NCI-H748 (cell line): Measurements from ENCODE around the gene JAK1.
"Not testable (repeated sequence)": the region's sequence is repeated elsewhere in the genome, so short reads cannot be mapped to it uniquely, and the experiment has no call there.

Experiments used
- DNase-seq: peaks from one replicate; lab custom pipeline; 2025; ENCODE audit not compliant: unreplicated experiment; lab: John Stamatoyannopoulos, UW

The JAK1 gene

GRCh38 chr1:64966158-64966971 lies at the start of gene JAK1:
Gene JAK1 (minus strand): TSS chr1:64966549. CDS start chr1:64886264, 80,285 bp downstream.
- DNase-seq, result peak; percentile 85

- DNase-seq, result no peak
Measured at GRCh38 chr1:65014321-65014720, 48.0 kb upstream of the JAK1 start.

- no peak for DNase-seq
Measured at GRCh38 chr1:65011983-65012382, 45.6 kb upstream of the JAK1 start.

DNA sequence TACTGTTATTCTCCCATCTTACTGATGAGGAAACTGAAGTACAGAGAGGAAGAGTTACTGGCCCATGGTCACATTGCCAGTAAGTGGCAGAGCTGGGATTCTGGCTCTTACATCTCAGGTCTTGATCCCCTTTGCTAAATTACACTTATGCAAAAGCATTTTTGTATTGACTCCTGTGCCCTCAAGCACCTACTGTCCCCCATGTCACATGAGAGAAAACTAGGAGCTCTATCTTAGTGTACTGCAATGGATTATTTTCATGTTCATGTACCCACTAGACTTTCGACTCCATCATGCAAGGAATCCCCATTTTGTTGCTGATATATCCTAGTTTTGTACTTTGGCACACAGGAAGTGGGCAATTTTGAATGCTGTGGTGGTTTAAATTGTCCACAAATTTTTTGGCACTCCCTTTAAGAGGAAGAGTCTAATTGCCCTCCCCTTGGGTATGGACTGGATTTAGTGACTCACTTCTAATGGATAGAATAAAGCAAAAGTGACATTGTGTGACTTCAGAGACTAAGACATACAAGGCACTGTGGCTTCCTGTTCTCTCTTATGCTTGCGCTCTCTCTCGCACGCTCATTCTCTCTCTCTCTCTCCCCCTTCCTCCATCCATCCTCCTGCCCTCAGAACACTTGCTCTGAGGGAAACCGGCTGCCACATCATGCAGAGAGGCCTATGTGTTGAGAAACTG lies 43.5 kb upstream of the JAK1 start:
- no peak for DNase-seq

DNA sequence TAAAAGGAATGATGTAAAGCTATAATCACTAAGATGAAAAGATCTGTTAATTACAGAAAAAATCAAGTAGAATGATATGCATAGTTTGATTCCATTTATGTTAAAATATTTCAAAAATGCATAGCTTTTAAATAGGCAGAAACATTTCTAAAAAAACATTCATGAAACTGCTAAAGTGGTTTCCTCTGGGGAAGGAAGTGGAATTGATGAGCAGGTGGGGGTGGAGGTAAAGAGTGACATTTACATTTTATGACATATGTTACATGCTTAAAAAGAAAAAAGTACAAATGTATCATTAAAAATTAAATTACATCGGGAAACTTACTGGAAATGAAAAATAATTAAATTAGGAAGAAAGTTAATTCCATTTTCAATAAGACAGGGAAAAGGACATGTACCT lies 42.8 kb upstream of the JAK1 start:
- DNase-seq, result no peak

DNA sequence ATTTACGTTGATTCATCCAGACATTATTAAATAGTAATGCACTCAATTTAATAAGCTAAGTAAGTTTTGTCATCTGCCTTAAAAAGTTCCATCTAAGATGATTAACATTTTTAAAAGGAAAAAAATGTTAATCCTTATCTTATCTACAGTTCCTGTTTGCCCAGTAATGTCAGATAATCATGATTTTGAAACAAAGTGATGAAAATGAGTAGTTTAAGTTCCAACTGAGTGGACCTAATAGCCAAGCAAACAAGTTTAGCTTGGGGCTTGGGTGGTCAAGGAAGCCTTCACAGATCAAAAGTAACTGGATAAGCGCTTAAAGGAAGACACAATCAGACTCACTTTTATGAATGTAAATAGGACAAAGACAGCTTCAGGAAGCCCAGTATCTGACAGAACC lies 40.5 kb upstream of the JAK1 start:
- no peak for DNase-seq

DNA sequence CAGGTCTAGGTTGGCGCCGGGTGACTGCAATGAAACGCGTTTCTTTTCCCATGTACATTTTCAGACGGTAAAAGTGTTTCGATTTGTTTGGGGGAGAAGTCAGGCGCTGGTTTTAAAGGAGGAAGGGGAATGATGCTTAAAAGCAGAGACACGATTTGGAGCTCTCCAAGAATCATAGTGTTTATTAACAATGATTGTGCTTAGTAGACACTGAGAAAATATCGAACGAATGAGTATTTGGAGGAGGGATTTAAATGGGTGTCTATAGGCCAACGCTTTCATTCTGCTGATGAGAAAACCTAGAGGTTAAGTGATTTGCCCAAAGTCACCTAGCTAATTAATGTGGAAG lies 36.9 kb upstream of the JAK1 start:
- no peak for DNase-seq

GRCh38 chr1:65002508-65003315 lies 36.4 kb upstream of the JAK1 start:
- peak; percentile 60 for DNase-seq

DNA sequence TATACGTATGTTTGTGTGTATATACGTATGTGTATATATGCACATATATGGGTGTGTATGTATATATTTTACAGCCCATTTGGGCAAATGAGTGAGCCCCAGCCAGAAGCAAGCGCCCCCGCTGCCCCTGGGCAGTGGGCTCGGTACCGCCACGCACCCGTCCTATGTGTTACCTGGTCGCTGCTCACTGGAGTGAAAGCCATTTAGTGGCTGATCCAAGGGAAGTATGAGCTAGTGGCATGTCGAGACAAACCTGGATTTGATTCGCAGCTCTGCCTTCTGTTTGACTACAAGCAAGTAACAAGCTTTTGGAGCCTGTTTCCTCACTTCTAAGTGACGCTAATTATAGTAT lies 35.8 kb upstream of the JAK1 start:
- peak; percentile 55 for DNase-seq

DNA sequence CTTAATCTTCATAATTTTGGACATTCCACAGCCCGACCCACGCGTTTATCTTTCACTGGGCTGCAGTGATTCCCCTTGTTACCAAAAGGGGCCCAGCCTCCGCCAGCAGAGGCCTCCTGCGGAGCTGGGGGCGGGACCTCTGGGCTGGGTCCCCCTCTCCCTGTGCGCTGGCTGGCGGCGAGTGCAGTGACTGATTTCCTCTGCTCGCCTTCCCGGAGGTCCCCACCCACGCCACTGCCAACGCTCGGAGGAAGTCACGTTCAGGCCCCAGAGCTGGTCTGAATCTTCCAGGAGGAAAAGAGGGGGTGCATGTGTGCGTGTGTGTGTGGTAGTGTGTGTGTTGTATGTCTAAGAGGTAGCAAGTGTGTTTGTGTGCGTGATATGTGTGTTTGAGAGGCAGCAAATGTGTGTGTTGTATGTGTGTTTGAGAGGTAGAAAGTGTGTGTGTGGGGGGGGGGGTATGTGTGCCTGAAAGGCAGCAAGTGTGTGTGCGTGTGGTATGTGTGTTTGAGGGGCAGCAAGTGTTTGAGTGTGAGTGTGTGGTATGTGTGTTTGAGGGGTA lies 35.0 kb upstream of the JAK1 start:
- peak; percentile 23 for DNase-seq

DNA sequence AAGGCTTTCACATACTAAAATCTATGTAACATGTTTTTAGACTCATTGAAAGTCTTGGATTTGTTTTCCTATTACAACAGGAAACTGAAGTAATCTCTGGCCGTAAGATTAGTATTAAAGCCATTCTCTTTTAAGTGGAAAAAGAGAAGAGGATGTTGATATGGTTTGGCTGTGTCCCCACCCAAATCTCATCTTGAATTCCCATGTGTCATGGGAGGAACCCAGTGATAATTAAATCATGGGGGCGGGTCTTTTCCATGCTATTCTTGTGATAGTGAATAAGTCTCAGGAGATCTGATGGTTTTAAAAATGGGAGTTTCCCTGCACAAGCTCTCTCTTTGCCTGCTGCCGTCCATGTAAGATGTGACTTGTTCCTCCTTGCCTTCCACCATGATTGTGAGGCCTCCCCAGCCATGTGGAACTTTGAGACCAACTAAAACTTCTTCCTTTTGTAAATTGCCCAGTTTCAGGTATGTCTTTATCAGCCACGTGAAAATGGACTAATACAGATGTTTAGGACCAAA lies 32.1 kb upstream of the JAK1 start:
- not testable (repeated sequence) for DNase-seq

- DNase-seq, result no peak
Measured at GRCh38 chr1:64996541-64997257, 30.4 kb upstream of the JAK1 start.

DNA sequence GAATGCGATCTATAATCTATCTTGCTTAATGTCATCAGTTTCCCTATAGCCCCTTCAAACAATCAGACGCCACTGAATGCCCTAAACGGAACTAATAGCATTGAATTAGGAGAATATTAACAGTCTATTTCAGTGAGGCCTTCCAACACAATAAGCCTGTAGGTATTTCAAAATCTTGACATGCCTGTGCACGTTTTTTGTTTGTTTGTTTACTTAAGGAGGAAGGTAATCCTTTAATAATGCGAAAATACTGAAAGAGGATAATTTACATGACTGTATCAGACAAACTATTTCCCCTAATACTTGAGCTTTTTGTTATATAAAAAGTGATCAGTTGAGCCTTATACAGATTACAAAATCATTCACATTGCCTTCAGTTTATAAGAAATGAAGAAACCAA lies 29.0 kb upstream of the JAK1 start:
- no peak for DNase-seq

DNA sequence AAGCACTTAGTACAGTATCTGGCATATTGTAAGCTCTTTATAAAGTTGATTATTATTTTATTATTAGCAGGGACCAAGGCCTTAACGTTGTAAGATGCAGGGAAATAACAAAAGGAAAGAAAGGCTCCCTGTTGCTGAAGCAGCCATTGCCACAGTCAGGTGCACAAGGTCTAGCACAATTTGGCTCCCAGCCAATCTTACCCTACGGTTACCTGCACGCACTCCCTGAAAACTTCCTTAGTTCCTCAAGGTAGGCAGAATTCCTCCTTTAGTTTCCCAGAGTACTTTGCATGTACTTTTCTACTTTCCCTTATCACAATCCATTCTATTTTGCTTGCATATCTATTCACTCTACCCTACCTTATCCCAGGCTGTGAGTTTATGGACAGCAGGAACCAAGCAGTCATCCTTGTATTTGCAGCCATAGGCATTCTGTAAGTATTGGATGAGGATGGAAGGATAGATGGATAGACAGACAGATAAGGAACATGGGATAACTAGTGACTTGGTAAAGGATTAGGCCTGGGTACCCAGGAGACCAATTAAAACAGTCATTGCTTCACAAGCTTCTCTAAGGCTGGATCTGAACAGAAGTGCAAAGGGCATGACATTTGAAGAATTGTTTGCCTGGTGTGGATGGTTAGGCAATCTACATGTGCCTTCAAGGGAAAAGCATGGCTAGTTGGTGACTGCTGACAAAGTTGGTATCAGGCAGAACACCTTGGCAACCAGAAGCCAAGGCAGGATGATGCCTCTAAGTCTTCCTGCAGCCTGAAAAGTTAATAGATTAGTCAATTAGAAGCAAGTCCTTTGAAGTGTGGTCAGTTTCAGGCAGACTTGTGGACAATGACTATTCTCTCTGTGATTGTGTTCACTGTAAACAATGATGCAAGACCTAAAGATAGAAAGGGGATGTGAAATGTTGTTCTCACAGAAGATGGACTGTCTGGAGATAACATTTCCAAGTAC lies 20.8 kb upstream of the JAK1 start:
- no peak for DNase-seq

DNA sequence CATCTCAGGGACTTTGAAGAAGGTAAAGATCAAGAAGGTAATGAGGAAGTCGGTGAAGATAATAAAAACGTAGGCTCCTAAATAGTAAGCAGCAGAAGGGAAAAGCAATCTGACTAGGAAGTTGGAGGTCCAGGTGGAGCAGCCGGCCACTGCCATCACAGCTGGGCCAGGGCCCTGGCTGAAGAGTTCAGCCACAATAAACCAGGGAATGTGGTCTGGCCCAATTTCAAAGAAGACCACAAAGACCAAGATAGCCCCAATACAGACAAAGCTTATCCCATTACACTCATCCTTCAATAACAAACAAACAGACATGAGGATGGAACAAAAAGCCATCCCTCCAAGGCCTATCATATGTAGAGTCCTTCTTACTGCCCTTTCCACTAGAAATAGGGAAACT lies 18.4 kb upstream of the JAK1 start:
- no peak for DNase-seq

- DNase-seq, result no peak
Measured at GRCh38 chr1:64984106-64984505, 17.8 kb upstream of the JAK1 start.

- DNase-seq, result peak; percentile 63
Measured at GRCh38 chr1:64983110-64983509, 16.8 kb upstream of the JAK1 start.

DNA sequence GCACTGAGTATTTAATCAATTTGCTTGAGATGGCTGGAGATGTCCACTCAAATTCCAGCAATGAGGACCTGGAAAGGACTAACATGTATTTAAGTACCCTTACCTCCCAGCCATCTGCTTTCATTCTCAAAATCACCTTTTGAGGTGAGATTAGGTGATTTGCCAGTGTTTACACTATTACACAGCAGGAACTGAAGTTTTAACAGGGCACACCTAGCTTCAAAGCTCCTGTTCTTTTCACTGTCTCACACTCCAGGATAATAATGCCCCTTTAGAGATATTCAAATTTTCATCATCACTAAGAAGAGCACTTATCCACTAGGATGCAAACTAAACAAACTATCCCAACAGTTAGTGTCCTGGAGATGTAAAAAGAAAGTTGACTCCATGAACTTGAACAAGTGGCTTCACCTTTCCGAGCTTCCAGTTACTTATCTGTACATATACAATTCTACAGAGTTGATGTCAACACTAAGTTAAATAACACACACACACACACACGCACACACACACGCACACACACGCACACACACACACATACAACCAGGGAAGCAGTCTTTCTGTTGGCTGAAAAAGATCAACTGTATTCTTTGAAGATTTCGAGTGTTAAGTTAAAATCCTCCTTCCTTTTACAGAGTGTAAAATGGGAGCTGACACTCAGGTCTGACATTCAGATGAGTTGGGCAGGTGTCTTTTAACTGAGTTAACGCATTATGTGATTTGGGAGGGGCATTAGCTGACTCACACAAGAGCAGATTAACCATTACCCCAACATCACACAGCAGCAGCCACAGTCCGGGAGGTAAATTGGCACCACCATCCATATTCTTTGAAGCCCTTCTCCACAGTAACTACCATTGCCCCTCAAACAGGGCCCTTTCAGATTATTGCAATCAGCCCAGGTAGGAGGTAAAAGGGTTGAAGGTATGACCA lies 15.5 kb upstream of the JAK1 start:
- DNase-seq, result peak; percentile 50
